ENCODE measurements around the gene GPLD1.

DNA sequence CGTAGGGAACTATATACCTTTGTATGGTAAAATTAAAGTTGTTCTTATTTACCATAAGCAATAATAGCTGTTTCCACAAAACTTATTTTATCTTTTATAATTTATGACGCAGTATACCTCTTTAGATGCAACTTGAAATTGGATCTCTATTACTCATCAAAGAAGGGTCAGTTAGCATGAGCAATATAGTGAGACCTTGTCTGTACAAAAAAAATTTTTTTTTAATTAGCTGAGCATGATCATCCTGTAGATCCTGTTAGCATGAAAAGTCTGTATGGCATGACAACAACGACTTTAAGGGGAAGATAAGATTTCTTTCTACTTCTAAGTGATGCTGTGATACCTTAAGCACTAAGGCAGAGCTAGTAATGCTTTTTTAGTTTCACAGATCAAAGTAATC lies 11.3 kb upstream of the GPLD1 start:
- TF ChIP-seq EZH2 (IDR thresholded peaks at IDR 0.05; ENCODE audit: borderline replicate concordance) = no peak
- TF ChIP-seq, protein P1, sequence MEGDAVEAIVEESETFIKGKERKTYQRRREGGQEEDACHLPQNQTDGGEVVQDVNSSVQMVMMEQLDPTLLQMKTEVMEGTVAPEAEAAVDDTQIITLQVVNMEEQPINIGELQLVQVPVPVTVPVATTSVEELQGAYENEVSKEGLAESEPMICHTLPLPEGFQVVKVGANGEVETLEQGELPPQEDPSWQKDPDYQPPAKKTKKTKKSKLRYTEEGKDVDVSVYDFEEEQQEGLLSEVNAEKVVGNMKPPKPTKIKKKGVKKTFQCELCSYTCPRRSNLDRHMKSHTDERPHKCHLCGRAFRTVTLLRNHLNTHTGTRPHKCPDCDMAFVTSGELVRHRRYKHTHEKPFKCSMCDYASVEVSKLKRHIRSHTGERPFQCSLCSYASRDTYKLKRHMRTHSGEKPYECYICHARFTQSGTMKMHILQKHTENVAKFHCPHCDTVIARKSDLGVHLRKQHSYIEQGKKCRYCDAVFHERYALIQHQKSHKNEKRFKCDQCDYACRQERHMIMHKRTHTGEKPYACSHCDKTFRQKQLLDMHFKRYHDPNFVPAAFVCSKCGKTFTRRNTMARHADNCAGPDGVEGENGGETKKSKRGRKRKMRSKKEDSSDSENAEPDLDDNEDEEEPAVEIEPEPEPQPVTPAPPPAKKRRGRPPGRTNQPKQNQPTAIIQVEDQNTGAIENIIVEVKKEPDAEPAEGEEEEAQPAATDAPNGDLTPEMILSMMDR (IDR thresholded peaks at IDR 0.05; ENCODE audit: poor library complexity) = no peak
